Left kidney (tissue), 2 donors: ENCODE data around the gene MRPL12. TPM values are rescaled to one million over a fixed set of nuclear protein-coding genes. Genes with fewer than 3 reads are reported as not detected.
"Not testable (repeated sequence)": the region's sequence is repeated elsewhere in the genome, so short reads cannot be mapped to it uniquely, and the experiment has no call there.

Source experiments
- DNase-seq: peaks from one replicate; pipeline ENCODE4 v3.0.0-alpha.2; 2013
- polyA plus RNA-seq: library from polyadenylated mRNA; unstranded; fragments of 120-200 nt; gene quantifications from one replicate; pipeline ENCODE4 v1.2.1, GENCODE V29; 2013; ENCODE audit not compliant: insufficient read length

The MRPL12 gene
- polyA plus RNA-seq, 1 donor = 34.1 TPM

DNA sequence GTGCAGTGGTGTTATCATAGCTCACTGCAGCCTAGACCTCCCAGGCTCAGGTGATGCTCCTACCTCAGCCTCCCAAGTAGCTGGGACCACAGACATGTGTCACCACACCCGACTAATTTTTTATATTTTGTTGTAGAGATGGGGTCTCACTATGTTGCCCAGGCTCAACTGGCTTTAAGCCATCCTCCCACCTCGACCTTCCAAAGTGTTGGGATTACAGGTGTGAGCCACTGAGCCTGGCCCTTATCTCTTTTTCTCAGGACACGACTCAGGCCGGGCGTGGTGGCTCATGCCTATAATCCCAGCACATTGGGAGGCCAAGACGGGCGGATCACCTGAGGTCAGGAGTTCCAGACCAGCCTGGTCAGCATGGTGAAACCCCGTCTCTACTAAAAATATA lies 36.4 kb downstream of the MRPL12 start:
- DNase-seq = not testable (repeated sequence)

DNA sequence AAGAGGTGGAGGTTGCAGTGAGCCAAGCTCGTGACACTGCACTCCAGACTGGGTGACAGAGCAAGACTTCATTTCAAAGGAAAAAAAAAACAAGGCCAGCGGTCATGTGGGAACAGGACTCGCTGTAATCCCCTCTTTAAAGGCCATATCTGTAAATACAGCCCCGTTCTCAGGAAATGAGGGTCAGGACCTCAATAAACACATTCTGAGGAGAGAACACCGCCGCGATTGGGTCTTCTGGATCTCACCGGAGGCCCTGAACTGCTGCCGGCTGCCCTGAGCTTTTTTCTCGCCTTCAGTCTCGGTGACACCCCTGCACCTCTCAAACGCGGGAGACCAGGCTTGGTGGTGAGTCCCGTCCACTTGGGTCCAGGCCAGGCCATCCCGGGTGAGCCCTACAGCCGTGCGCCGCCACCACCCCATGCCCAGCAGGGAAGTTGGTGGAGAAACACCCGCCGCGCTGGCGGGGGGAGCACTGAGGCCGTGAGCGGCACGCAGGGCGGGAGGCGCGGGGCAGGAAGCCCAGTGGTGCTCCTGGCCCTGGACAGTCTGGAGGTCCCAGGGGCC lies 37.3 kb downstream of the MRPL12 start:
- no peak for DNase-seq

DNA sequence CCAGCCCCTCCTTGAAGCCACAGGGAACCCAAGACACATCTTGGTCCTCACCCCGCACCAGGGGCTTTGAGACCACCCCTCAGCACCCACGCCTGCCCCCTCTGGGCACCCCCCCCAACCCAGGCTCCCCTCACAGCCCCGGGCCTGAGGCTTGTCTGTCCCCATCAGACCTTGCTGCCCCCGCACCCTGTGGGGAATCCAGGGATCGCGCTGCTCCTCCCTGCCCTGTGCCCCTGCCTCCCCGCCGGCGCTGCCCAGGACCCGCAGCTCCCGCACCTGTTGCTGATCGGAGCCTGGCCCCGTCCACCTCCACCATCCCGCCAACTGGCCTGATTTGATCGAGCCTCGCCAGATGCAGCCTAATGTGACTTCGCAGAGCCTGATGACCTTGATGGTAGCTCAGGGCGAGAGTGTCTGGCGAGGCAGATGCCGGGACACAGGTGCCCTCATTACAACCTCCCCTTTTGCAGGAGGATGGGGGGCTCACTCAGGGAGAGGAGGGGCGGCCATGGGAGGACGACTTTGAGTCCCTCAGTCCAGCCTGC lies 38.0 kb downstream of the MRPL12 start:
- DNase-seq = no peak

- no peak for DNase-seq
These were observed 38.7 kb downstream of the MRPL12 start for GRCh38 chr17:81741594-81742452.

Other genes with a start within 250 kb of the MRPL12 start
- gene ACTG1, start 190.6 kb upstream of the MRPL12 start, polyA plus RNA-seq = 3,008 TPM
- gene FSCN2, start 175.0 kb upstream of the MRPL12 start, polyA plus RNA-seq = 1.7 TPM
- 27.2 TPM for gene FAAP100, start 151.0 kb upstream of the MRPL12 start, polyA plus RNA-seq
- 71.8 TPM for gene NPLOC4, start 66.3 kb upstream of the MRPL12 start, polyA plus RNA-seq
- gene TSPAN10, start 66.2 kb upstream of the MRPL12 start, polyA plus RNA-seq = 4.0 TPM
- 11.0 TPM for gene PDE6G, start 46.8 kb upstream of the MRPL12 start, polyA plus RNA-seq
- 12.7 TPM for gene OXLD1, start 36.8 kb upstream of the MRPL12 start, polyA plus RNA-seq
- 15.2 TPM for gene CCDC137, start 36.6 kb upstream of the MRPL12 start, polyA plus RNA-seq
- 50.2 TPM for gene ARL16, start 19.6 kb upstream of the MRPL12 start, polyA plus RNA-seq
- gene HGS, start 19.4 kb upstream of the MRPL12 start, polyA plus RNA-seq = 96.5 TPM
- gene SLC25A10, start 8.9 kb downstream of the MRPL12 start, polyA plus RNA-seq = 13.0 TPM
- gene GCGR, start 100.8 kb downstream of the MRPL12 start, polyA plus RNA-seq = 9.2 TPM
- 65.0 TPM for gene MCRIP1, start 129.9 kb downstream of the MRPL12 start, polyA plus RNA-seq
- gene PPP1R27, start 131.7 kb downstream of the MRPL12 start, polyA plus RNA-seq = 0.22 TPM
- gene P4HB, start 157.2 kb downstream of the MRPL12 start, polyA plus RNA-seq = 425 TPM
- gene ARHGDIA, start 168.0 kb downstream of the MRPL12 start, polyA plus RNA-seq = 149 TPM
- gene ALYREF, start 188.2 kb downstream of the MRPL12 start, polyA plus RNA-seq = 70.2 TPM
- gene ANAPC11, start 188.4 kb downstream of the MRPL12 start, polyA plus RNA-seq = 62.1 TPM
- 0.90 TPM for gene NPB, start 198.9 kb downstream of the MRPL12 start, polyA plus RNA-seq
- 41.5 TPM for gene PCYT2, start 208.0 kb downstream of the MRPL12 start, polyA plus RNA-seq
- gene SIRT7, start 214.8 kb downstream of the MRPL12 start, polyA plus RNA-seq = 15.0 TPM
- gene MAFG, start 224.4 kb downstream of the MRPL12 start, polyA plus RNA-seq = 12.1 TPM
- gene PYCR1, start 233.9 kb downstream of the MRPL12 start, polyA plus RNA-seq = 19.9 TPM
- 0.18 TPM for gene MYADML2, start 243.9 kb downstream of the MRPL12 start, polyA plus RNA-seq